GM19452 (cell line): Measurements from ENCODE around the gene NUDT22.

ENCODE experiments used
- ATAC-seq: cut with Tn5 transposase; IDR thresholded peaks from one replicate; pipeline ENCODE4 v1.9.1; 2021; ENCODE audit not compliant: unreplicated experiment

Gene NUDT22

GRCh38 chr11:64206457-64207255 is 19.4 kb upstream of the NUDT22 start, which contains the start of gene FERMT3:
FERMT3 (plus strand) TSS chr11:64206721; CDS start chr11:64207365, 644 bp downstream.
- no peak for ATAC-seq

GRCh38 chr11:64207256-64208085 is 18.6 kb upstream of the NUDT22 start:
- ATAC-seq: peak; percentile 69

- ATAC-seq: no peak
Observed at GRCh38 chr11:64208086-64208795, 17.8 kb upstream of the NUDT22 start.

GRCh38 chr11:64208796-64209562 is 17.1 kb upstream of the NUDT22 start:
- no peak for ATAC-seq

DNA sequence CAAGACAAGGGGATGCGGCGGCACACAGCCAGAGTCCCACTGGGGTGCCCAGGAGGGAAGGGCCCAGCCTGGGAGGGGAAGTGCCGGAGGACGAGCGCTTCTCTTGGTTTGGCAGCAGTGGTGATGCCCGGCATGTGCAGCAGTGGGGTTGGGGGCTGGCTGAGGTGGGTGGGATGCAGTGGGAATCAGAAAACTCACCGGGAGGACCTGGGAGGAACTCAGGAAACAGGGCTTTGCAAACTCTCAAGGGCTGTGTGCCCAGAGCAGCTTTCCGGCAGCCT is 16.6 kb upstream of the NUDT22 start:
- no peak for ATAC-seq

DNA sequence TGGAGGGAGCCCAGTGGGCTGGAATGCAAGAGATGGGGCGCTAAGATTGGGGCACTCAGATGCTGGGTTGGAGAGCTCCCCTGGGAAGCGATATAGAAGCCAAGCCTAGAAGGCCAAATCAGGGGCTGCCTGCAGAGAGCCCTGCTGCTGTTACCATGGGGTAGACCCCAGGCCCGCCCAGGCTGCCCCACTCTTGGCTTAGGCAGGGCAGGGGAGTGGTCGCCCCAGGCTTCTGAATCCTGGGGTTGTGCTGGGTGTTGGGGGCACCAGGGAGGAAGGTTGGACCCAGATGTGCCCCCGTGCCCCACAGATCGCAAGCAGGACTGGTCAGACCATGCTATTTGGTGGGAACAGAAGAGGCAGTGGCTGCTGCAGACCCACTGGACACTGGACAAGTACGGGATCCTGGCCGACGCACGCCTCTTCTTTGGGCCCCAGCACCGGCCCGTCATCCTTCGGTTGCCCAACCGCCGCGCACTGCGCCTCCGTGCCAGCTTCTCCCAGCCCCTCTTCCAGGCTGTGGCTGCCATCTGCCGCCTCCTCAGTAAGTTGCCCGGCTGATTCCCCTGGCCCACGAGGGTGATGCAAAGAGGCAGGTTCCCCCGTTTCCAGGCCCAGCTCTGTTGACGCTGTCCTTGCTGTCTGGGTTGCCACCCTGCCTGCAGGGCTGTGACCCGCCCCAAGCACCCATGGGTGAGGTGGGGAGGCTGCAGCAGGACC is 15.6 kb upstream of the NUDT22 start:
- ATAC-seq: no peak

DNA sequence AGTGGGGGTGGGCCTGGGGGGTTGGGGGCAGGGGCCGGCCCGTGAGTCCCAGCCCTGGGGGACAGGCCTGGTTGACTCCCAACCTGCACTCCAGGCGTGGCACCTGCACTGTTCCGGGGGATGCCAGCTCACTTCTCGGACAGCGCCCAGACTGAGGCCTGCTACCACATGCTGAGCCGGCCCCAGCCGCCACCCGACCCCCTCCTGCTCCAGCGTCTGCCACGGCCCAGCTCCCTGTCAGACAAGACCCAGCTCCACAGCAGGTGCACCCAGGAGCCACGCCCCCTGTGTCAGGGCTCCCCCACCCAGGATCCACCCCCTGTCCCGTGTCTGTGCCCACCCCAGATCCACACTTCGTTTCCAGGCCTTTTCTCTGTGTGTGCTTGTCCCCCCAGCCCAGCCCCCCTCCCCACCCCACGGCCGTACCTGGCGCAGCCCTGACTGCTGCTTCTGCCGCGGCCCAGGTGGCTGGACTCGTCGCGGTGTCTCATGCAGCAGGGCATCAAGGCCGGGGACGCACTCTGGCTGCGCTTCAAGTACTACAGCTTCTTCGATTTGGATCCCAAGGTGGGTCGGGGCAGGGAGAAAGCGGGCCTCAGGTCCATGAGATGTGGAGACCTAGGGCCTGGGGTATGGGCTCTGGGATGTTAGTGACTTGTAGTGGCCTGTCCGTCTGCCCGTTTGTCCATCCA is 14.7 kb upstream of the NUDT22 start:
- no peak for ATAC-seq

DNA sequence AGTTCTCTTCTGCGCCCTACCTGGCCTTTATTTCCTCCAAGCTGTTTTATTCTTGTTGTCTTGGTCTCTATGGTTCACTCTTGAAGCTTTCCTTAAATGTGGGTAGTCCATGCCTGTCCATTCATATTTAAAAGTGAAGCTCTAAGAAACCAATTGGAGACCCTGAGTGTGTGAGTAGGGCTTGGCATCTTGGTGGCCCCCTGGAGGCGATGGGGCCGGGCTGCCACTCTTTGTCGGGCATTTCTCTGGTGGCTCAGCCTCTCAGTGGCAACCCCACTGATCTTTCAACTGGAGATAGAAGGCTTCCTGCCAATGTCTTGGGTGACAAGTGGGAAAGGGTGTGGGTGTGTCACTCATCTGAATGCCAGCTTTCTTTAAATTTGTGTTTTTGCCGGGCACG is 9.2 kb upstream of the NUDT22 start:
- no peak for ATAC-seq

DNA sequence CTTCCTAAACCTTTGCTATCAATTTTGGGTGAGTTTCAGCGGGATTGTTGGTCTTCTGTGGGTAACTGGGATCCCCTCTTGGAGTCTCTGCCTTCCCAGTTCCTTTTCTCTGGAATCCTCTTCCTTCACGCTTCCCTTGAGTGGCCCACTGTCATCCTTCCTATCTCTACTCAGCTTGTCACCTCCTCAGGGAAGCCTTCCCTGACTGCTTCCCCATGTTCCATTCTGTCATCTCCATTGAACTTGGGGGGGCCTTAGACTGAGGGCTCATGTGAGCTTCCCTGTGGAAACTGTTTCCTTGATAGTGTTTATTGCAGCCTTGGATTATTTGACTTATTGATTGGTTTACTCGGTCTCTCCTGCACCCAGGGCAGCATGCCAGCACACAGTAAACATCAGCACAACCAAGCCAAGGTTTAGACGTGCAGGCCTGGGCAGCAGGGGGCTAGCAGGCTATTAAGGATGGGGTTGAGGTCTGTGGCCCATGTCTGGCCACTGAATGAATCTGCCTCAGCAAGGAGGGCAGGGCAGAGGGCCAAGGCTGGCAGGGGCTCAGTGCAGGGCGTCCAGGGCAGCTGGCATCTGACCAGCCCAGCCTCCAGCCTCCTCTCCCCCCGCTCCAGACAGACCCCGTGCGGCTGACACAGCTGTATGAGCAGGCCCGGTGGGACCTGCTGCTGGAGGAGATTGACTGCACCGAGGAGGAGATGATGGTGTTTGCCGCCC is 7.3 kb upstream of the NUDT22 start:
- ATAC-seq: no peak

- no peak for ATAC-seq
Observed at GRCh38 chr11:64219354-64219684, 6.8 kb upstream of the NUDT22 start.

- no peak for ATAC-seq
Observed at GRCh38 chr11:64219755-64220154, 6.3 kb upstream of the NUDT22 start.

GRCh38 chr11:64220271-64220670 is 5.8 kb upstream of the NUDT22 start:
- no peak for ATAC-seq

DNA sequence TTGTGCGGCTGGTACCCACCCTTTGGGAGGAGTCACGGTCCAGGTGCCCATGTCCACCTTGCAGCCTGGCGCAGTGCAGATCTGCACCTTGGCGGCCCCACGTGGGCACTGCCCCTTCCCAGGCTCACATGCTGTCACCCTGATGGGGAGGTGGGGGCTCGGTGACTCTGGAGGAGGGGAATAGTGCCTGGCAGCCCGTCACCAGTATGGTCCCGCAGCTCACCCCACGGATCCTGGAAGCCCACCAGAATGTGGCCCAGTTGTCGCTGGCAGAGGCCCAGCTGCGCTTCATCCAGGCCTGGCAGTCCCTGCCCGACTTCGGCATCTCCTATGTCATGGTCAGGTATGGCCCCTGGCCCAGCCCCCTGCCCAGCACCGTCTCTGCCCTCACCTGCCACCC is 5.3 kb upstream of the NUDT22 start:
- ATAC-seq: no peak

- ATAC-seq: no peak
Observed at GRCh38 chr11:64222651-64223000, 3.4 kb upstream of the NUDT22 start.

GRCh38 chr11:64223001-64223651 is 2.9 kb upstream of the NUDT22 start:
- ATAC-seq: no peak

DNA sequence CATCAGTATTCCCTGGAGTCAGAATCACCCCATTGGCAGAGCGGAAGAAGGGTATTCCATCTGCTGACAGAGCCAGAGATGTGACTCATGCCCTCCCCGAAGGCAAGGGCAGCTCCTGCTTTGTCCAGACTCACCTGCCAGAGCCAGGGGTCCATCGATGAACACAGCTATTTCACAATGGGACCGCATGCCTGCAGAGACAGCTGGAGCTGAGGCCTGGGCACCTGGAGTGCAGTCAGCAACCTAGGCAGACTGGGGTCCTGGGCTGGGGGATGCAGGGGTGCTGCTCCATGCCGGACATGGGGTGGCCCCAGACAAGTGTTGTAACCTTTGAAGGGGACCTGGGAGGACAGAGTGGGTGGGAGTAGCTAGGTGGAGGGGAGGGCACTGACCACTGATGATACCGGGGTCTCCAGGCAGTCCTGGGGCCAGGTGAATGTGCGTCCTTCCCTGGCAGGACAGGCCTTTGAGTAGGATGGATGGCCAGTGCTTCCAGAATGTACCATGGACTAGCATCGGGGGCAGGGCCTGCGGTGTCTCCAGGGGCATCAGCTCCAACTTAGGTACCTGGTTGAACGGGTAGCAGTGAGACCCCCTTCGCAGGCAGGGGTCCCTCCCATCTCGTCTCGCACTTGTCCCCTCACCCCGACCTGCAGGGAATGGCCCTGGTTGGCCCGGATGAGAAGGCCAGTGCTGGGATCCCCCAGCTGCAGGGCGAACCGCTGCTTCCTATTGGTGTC is 1.8 kb upstream of the NUDT22 start:
- ATAC-seq: no peak

- ATAC-seq: no peak
Observed at GRCh38 chr11:64224891-64225607, 1.0 kb upstream of the NUDT22 start.
